PC-3 (cell line): Measurements from ENCODE around the gene COL11A1. TPM values are rescaled to one million over a fixed set of nuclear protein-coding genes. Genes with fewer than 3 reads are reported as not detected.

ENCODE experiments used
- ATAC-seq: fragments of 200-7000 bp; cut with Tn5 transposase; 2 replicates; pipeline ENCODE4 v1.9.1; 2020; ENCODE audit warnings: mild to moderate bottlenecking, moderate library complexity
- BruUV-seq: library from RNA; stranded (reverse); fragments of 400-500 nt; replicated peaks from 2 replicates; lab custom pipeline; 2021; lab: Mats Ljungman, UMichigan
- CTCF ChIA-PET: fragments of 300-600 bp; sonication (Branson Sonifier 250); formaldehyde crosslinking; loops from one replicate; lab custom pipeline; 2022; ENCODE audit warnings: antibody characterized with exemption; lab: Charles Lee
- POLR2A ChIA-PET: fragments of 300-600 bp; sonication (Branson Sonifier 250); formaldehyde crosslinking; loops from one replicate; lab custom pipeline; 2022; ENCODE audit warnings: antibody characterized with exemption; ENCODE audit not compliant: unreplicated experiment; lab: Charles Lee
- DNase-seq: peaks from one replicate; pipeline ENCODE4 v3.0.0-alpha.2; 2015
- H2AFZ ChIP-seq: fragments of 300-600 bp; sonication (generic); 2 replicates; pipeline ENCODE4 v1.6.0; 2016; ENCODE audit warnings: antibody characterized with exemption, low read length
- H3F3A ChIP-seq: fragments of 300-600 bp; sonication (generic); one replicate; pipeline ENCODE4 v1.6.0; 2017; ENCODE audit warnings: antibody characterized with exemption, low read length, control low read depth, mild to moderate bottlenecking; ENCODE audit not compliant: unreplicated experiment
- H3K27ac ChIP-seq: fragments of 300-600 bp; sonication (generic); 2 replicates; pipeline ENCODE4 v1.5.1; 2016; ENCODE audit warnings: mild to moderate bottlenecking, low read length
- H3K27me3 ChIP-seq: fragments of 300-600 bp; sonication (generic); 2 replicates; pipeline ENCODE4 v1.6.1; 2016; ENCODE audit warnings: low read length, mixed read lengths
- H3K36me3 ChIP-seq: fragments of 300-600 bp; sonication (generic); 2 replicates; pipeline ENCODE4 v1.6.1; 2016; ENCODE audit warnings: low read depth, mixed run types, low read length, mixed read lengths
- H3K4me1 ChIP-seq: fragments of 300-600 bp; sonication (generic); 2 replicates; pipeline ENCODE4 v1.5.1; 2016; ENCODE audit warnings: low read length; ENCODE audit not compliant: insufficient read depth
- H3K4me2 ChIP-seq: fragments of 300-600 bp; sonication (generic); 2 replicates; pipeline ENCODE4 v1.6.0; 2016; ENCODE audit warnings: low read length
- H3K4me3 ChIP-seq: fragments of 300-600 bp; sonication (generic); 2 replicates; pipeline ENCODE4 v1.5.1; 2016; ENCODE audit warnings: mild to moderate bottlenecking, low read length, mixed read lengths
- H3K79me2 ChIP-seq: fragments of 300-600 bp; sonication (generic); 2 replicates; pipeline ENCODE4 v1.6.1; 2017; ENCODE audit warnings: low read length, mixed read lengths
- H3K9ac ChIP-seq: fragments of 300-600 bp; sonication (generic); 2 replicates; pipeline ENCODE4 v1.6.0; 2016; ENCODE audit warnings: mild to moderate bottlenecking, low read length
- H3K9me2 ChIP-seq: fragments of 300-600 bp; sonication (generic); replicated peaks from 2 replicates; pipeline ENCODE4 v1.6.1; 2016; ENCODE audit warnings: mixed run types, low read length, mixed read lengths
- H3K9me3 ChIP-seq: fragments of 300-600 bp; sonication (generic); 2 replicates; pipeline ENCODE4 v1.6.1; 2016; ENCODE audit warnings: low read length, mixed read lengths
- H4K20me1 ChIP-seq: fragments of 300-600 bp; sonication (generic); 2 replicates; pipeline ENCODE4 v1.6.1; 2016; ENCODE audit warnings: low read length, mixed read lengths
- EZH2 ChIP-seq: fragments of 300-600 bp; sonication (generic); IDR thresholded peaks from one replicate; pipeline ENCODE4 v1.6.1; 2017; ENCODE audit warnings: antibody characterized with exemption, mild to moderate bottlenecking, low read length; ENCODE audit not compliant: unreplicated experiment
- EZH2phosphoT487 ChIP-seq: fragments of 300-600 bp; sonication (generic); IDR thresholded peaks from 2 replicates; pipeline ENCODE4 v1.6.1; 2018; ENCODE audit warnings: mild to moderate bottlenecking, antibody characterized with exemption, low read length, borderline replicate concordance
- intact Hi-C: fragments of 100-400 bp; cut with micrococcal nuclease; formaldehyde crosslinking; loops from 2 replicates; pipeline ENCODE4 v1.9.0; 2023
- total RNA-seq: library from RNA; depleted of rRNA; stranded (reverse); fragments of >200 nt; gene quantifications from 2 replicates; pipeline ENCODE4 v1.2.3, GENCODE V29; 2014
- TF ChIP-seq, protein P1 (sequence below): fragments of 300-600 bp; sonication (generic); conservative IDR thresholded peaks from 2 replicates; pipeline ENCODE4 v1.5.1; 2017; ENCODE audit warnings: antibody characterized with exemption, low read depth, mild to moderate bottlenecking, low read length

COL11A1 gene
- total RNA-seq, 1 experiment from 2014 or later, result not detected

DNA sequence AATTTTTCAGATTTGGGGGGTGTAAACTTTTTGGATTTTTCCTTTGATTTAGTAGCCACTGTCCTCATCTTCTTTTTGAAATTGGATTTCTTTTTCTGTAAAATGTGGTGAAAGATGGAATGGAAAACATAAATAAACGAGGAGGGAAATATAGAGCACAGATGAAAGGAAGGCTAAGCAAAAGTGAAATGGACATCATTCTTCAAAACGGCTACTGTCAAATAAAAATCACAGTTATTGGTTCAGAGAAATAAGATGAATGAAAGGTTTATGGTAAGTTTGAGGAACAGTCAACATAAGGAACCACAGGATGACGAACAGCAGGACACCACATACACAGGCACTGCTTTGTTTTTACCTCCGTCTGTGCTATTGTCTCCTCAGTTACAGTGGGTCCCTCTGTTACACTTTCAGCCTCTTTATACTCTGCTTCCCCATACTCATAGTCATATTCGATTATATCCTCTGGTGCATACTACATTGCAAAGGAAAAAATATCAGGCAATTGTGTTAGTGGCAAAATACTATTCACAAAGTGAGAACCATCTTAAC, 82.4 kb downstream of the COL11A1 start:
- no peak overlapping the region for H3K4me2 ChIP-seq
- H3K4me1 ChIP-seq, result no peaks in the 10 kb centered on the region
- no TSS peak for BruUV-seq
- H3K9me2 ChIP-seq, result no peaks in the 10 kb centered on the region
- peaks cover 89% of the 10 kb centered on the region for H3K27me3 ChIP-seq
- no peaks in the 10 kb centered on the region for H3K9me3 ChIP-seq
- no peaks in the 10 kb centered on the region for H3K36me3 ChIP-seq
- no peaks in the 10 kb centered on the region for H3F3A ChIP-seq
- no peak overlapping the region for H3K4me3 ChIP-seq
- H2AFZ ChIP-seq, result no peak overlapping the region
- intact Hi-C loops, result no loop called here
- POLR2A ChIA-PET, result no interaction called here
- DNase-seq (no peak), ATAC-seq (no peak)
- no peaks in the 10 kb centered on the region for H4K20me1 ChIP-seq
- H3K27ac ChIP-seq, result no peak overlapping the region
- CTCF ChIA-PET, result no interaction called here
- H3K9ac ChIP-seq, result no peak overlapping the region
- no peaks in the 10 kb centered on the region for H3K79me2 ChIP-seq
- TF ChIP-seq, protein P1, sequence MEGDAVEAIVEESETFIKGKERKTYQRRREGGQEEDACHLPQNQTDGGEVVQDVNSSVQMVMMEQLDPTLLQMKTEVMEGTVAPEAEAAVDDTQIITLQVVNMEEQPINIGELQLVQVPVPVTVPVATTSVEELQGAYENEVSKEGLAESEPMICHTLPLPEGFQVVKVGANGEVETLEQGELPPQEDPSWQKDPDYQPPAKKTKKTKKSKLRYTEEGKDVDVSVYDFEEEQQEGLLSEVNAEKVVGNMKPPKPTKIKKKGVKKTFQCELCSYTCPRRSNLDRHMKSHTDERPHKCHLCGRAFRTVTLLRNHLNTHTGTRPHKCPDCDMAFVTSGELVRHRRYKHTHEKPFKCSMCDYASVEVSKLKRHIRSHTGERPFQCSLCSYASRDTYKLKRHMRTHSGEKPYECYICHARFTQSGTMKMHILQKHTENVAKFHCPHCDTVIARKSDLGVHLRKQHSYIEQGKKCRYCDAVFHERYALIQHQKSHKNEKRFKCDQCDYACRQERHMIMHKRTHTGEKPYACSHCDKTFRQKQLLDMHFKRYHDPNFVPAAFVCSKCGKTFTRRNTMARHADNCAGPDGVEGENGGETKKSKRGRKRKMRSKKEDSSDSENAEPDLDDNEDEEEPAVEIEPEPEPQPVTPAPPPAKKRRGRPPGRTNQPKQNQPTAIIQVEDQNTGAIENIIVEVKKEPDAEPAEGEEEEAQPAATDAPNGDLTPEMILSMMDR, result no peak
- no peak for TF ChIP-seq EZH2phosphoT487
- no peak for TF ChIP-seq EZH2

DNA sequence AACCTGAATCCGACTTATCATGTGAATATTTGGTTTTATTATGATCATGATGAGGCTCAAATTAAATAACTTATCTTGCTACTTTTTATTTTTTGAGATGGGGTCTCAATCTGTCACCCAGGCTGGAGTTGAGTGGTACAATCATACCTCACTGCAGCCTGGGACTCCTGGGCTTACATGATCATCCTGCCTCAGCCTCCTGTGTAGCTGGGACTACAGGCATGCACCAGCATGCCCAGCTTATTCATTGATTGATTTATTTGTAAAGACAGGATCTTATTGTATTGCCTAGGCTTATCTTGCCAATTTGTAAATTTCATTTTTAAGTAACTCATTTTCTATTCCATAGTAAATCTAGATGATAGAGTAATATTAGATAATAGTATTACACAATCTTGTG, 84.3 kb downstream of the COL11A1 start:
- Histone ChIP-seq H3K27me3 (peaks cover 72% of the 10 kb centered on the region), H3F3A (no peaks in the 10 kb centered on the region), H3K36me3 (no peaks in the 10 kb centered on the region), H2AFZ (no peak overlapping the region), H3K4me1 (no peaks in the 10 kb centered on the region), H3K4me2 (no peak overlapping the region), H3K79me2 (no peaks in the 10 kb centered on the region), H4K20me1 (no peaks in the 10 kb centered on the region), H3K9ac (no peak overlapping the region), H3K27ac (no peak overlapping the region), H3K9me3 (no peaks in the 10 kb centered on the region), H3K9me2 (no peaks in the 10 kb centered on the region), H3K4me3 (no peak overlapping the region)
- ATAC-seq (no peak), DNase-seq (no peak)
- TF ChIP-seq EZH2, result no peak
- TF ChIP-seq, protein P1, result no peak
- no peak for TF ChIP-seq EZH2phosphoT487
- POLR2A ChIA-PET, result no interaction called here
- CTCF ChIA-PET, result no interaction called here
- intact Hi-C loops, result no loop called here
- no TSS peak for BruUV-seq

DNA sequence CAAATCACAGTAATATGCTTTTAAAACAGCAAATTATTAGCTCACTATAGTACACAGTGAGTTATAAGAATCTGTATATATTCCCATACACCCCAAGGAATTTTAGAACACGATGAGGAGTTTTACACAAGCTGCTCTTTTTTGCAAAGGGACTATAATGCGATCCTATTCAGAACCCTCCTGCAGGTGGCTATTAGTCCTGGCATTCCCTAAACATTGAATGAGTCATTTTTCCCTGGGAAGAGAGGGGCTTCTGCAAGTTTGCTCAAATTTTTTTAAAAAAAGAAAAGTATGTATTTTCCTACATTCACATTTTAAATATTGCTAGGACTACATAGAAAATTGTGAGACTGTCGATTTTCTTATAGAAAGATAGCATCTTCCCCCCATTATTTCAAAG, 106.3 kb downstream of the COL11A1 start:
- CTCF ChIA-PET, result no interaction called here
- H3K9ac ChIP-seq, result no peak overlapping the region
- H3K4me2 ChIP-seq, result no peak overlapping the region
- no peaks in the 10 kb centered on the region for H3K79me2 ChIP-seq
- H3F3A ChIP-seq, result no peaks in the 10 kb centered on the region
- ATAC-seq, result no peak
- H3K36me3 ChIP-seq, result no peaks in the 10 kb centered on the region
- no peaks in the 10 kb centered on the region for H4K20me1 ChIP-seq
- H3K9me3 ChIP-seq, result no peaks in the 10 kb centered on the region
- H2AFZ ChIP-seq, result no peak overlapping the region
- POLR2A ChIA-PET, result no interaction called here
- H3K4me1 ChIP-seq, result no peaks in the 10 kb centered on the region
- no peaks in the 10 kb centered on the region for H3K9me2 ChIP-seq
- no peak for DNase-seq
- no peak overlapping the region for H3K27ac ChIP-seq
- H3K4me3 ChIP-seq, result no peak overlapping the region
- intact Hi-C loops, result no loop called here
- BruUV-seq, result no TSS peak
- TF ChIP-seq, protein P1, result no peak
- no peak for TF ChIP-seq EZH2
- no peak for TF ChIP-seq EZH2phosphoT487
- H3K27me3 ChIP-seq, result peaks cover 54% of the 10 kb centered on the region
